Neural crest cell (in vitro differentiated cells): ENCODE results near the gene SIRT7. TPM values are rescaled to one million over a fixed set of nuclear protein-coding genes. Genes with fewer than 3 reads are reported as not detected.
A peak's percentile ranks its signal among the peaks of the same experiment; 100 is the strongest.

ENCODE experiments used
- DNase-seq: peaks from one replicate; pipeline ENCODE4 v3.0.0; 2021; ENCODE audit warnings: low read depth, mixed read lengths, low spot score
- H3K27ac Mint-ChIP-seq: one replicate; pipeline ENCODE4 v1.8.0; 2021; ENCODE audit warnings: mild to moderate bottlenecking, mixed read lengths; ENCODE audit not compliant: unreplicated experiment
- H3K27me3 Mint-ChIP-seq: 2 replicates; pipeline ENCODE4 v1.8.0; 2021; ENCODE audit warnings: low read depth, mild to moderate bottlenecking, mixed read lengths
- H3K36me3 Mint-ChIP-seq: 2 replicates; pipeline ENCODE4 v1.8.0; 2021; ENCODE audit warnings: low read depth, mild to moderate bottlenecking, mixed read lengths
- H3K4me1 Mint-ChIP-seq: 2 replicates; pipeline ENCODE4 v1.8.0; 2021; ENCODE audit warnings: mixed read lengths
- H3K4me3 Mint-ChIP-seq: one replicate; pipeline ENCODE4 v1.8.0; 2021; ENCODE audit warnings: mild to moderate bottlenecking, mixed read lengths
- H3K9me3 Mint-ChIP-seq: 2 replicates; pipeline ENCODE4 v1.8.0; 2021; ENCODE audit warnings: mixed read lengths
- total RNA-seq: library from RNA; stranded (reverse); gene quantifications from 2 replicates; pipeline ENCODE4 v1.2.1, GENCODE V29; 2021
- TF ChIP-seq, protein P1 (sequence below): fragments of 200-600 bp; sonication (generic); conservative IDR thresholded peaks from 2 replicates; pipeline ENCODE4 v1.5.0; 2021; ENCODE audit warnings: antibody characterized with exemption, mild to moderate bottlenecking

Gene SIRT7
- total RNA-seq, 1 donor from 2014 or later, result 26.2 TPM

DNA sequence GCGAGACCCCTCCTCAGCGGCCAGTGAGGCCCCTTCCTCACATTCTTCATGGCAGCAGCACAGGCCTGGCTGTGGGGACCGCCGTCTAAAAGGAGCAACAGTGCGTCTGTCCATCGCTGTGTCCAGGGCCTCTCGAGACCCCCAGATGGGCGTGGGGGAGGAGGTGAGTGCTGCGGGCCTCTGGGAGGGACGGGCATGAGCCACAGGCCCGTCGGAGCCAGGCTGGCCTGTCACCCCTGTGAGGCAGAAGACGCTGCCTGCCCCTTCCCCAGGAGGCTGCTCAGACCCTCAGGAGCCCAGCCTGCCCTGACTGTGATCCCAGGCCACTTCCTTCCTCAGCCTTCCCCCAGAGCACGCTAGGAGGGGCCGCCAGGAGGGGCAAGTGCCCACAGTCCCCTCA is 21.2 kb upstream of the SIRT7 start:
- Mint-ChIP-seq H3K4me3 (peak overlapping the region; percentile 31), H3K27ac (no peak overlapping the region), H3K9me3 (no peaks in the 10 kb centered on the region), H3K4me1 (peaks cover 26% of the 10 kb centered on the region), H3K36me3 (no peaks in the 10 kb centered on the region), H3K27me3 (no peaks in the 10 kb centered on the region)
- no peak for DNase-seq
- TF ChIP-seq, protein P1, sequence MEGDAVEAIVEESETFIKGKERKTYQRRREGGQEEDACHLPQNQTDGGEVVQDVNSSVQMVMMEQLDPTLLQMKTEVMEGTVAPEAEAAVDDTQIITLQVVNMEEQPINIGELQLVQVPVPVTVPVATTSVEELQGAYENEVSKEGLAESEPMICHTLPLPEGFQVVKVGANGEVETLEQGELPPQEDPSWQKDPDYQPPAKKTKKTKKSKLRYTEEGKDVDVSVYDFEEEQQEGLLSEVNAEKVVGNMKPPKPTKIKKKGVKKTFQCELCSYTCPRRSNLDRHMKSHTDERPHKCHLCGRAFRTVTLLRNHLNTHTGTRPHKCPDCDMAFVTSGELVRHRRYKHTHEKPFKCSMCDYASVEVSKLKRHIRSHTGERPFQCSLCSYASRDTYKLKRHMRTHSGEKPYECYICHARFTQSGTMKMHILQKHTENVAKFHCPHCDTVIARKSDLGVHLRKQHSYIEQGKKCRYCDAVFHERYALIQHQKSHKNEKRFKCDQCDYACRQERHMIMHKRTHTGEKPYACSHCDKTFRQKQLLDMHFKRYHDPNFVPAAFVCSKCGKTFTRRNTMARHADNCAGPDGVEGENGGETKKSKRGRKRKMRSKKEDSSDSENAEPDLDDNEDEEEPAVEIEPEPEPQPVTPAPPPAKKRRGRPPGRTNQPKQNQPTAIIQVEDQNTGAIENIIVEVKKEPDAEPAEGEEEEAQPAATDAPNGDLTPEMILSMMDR, result no peak

- TF ChIP-seq, protein P1, result no peak
- H3K9me3 Mint-ChIP-seq, result no peaks in the 10 kb centered on the region
- no peaks in the 10 kb centered on the region for H3K27me3 Mint-ChIP-seq
- peak overlapping the region; percentile 84 for H3K4me3 Mint-ChIP-seq
- no peak overlapping the region for H3K27ac Mint-ChIP-seq
- H3K4me1 Mint-ChIP-seq, result peaks cover 23% of the 10 kb centered on the region
- no peak for DNase-seq
- no peaks in the 10 kb centered on the region for H3K36me3 Mint-ChIP-seq
These were observed 17.7 kb upstream of the SIRT7 start for GRCh38 chr17:81935709-81936084.

- peaks cover 23% of the 10 kb centered on the region for H3K4me1 Mint-ChIP-seq
- H3K27me3 Mint-ChIP-seq, result no peaks in the 10 kb centered on the region
- peak overlapping the region; percentile 84 for H3K4me3 Mint-ChIP-seq
- H3K27ac Mint-ChIP-seq, result no peak overlapping the region
- TF ChIP-seq, protein P1, result no peak
- H3K36me3 Mint-ChIP-seq, result no peaks in the 10 kb centered on the region
- no peak for DNase-seq
- no peaks in the 10 kb centered on the region for H3K9me3 Mint-ChIP-seq
These were observed 17.1 kb upstream of the SIRT7 start for GRCh38 chr17:81934850-81935708.

GRCh38 chr17:81934098-81934757 is 16.3 kb upstream of the SIRT7 start:
- Mint-ChIP-seq H3K36me3 (no peaks in the 10 kb centered on the region), H3K27me3 (peaks cover 2% of the 10 kb centered on the region), H3K9me3 (no peaks in the 10 kb centered on the region), H3K4me3 (peak overlapping the region; percentile 74), H3K4me1 (peaks cover 23% of the 10 kb centered on the region), H3K27ac (no peak overlapping the region)
- TF ChIP-seq, protein P1, result no peak
- DNase-seq, result no peak

GRCh38 chr17:81933178-81933699 is 15.3 kb upstream of the SIRT7 start:
- Mint-ChIP-seq H3K27ac (no peak overlapping the region), H3K27me3 (peaks cover 7% of the 10 kb centered on the region), H3K36me3 (no peaks in the 10 kb centered on the region), H3K4me1 (peaks cover 19% of the 10 kb centered on the region), H3K9me3 (no peaks in the 10 kb centered on the region), H3K4me3 (peak overlapping the region; percentile 57)
- DNase-seq, result no peak
- TF ChIP-seq, protein P1, result no peak
